Measurements from ENCODE around the gene FAAP20. TPM values are rescaled to one million over a fixed set of nuclear protein-coding genes. Genes with fewer than 3 reads are reported as not detected.

Gene FAAP20
- total and polyA plus RNA-seq, 3 donors from 2014 or later = 65.5 to 72.6 (median 72.0) TPM

- Histone ChIP-seq H3K4me1 (peaks cover 13% of the 10 kb centered on the region), H3K36me3 (ENCODE audit: low read depth, missing control alignments) (no peaks in the 10 kb centered on the region), H3K27ac (peak overlapping the region; percentile 74 to 78), H3K4me3 (peak overlapping the region in 1 of 2 donors; percentile 10), H3K9me3 (no peaks in the 10 kb centered on the region), H3K27me3 (no peaks in the 10 kb centered on the region)
- intact Hi-C loops (cut with DNase I; ENCODE audit: low total_unique reads) = loop anchor here (5.0 kb wide), 1 partner anchor 183 kb away; no protein-coding TSS in a partner anchor
- DNase-seq = peak; percentile 87
- TF ChIP-seq POLR2A (IDR thresholded peaks at IDR 0.05) (no peak), CTCF (IDR thresholded peaks at IDR 0.05) (no peak)
- 38 to 49% methylated on average over 17 to 24 of the region's 24 CpGs for WGBS, 2 donors
Observed at GRCh38 chr1:2199042-2199810, 4.7 kb upstream of the FAAP20 start.

- Histone ChIP-seq H3K27ac (peak overlapping the region; percentile 74 to 78), H3K4me3 (no peak overlapping the region), H3K4me1 (peaks cover 18% of the 10 kb centered on the region), H3K27me3 (no peaks in the 10 kb centered on the region), H3K9me3 (no peaks in the 10 kb centered on the region), H3K36me3 (ENCODE audit: low read depth, missing control alignments) (no peaks in the 10 kb centered on the region)
- intact Hi-C loops (cut with DNase I; ENCODE audit: low total_unique reads) = loop anchor here (5.0 kb wide), 1 partner anchor 184 kb away; no protein-coding TSS in a partner anchor
- DNase-seq = no peak
- WGBS, 2 donors = 79 to 86% methylated on average over 4 to 11 of the region's 11 CpGs
- TF ChIP-seq POLR2A (IDR thresholded peaks at IDR 0.05) = no peak
- no peak for TF ChIP-seq CTCF (IDR thresholded peaks at IDR 0.05)
Observed at GRCh38 chr1:2198571-2198970, 4.0 kb upstream of the FAAP20 start.

- no peaks in the 10 kb centered on the region for H3K27me3 ChIP-seq
- 90 to 91% methylated on average over 9 to 10 of the region's 10 CpGs for WGBS, 2 donors
- no peak for DNase-seq
- H3K9me3 ChIP-seq = no peaks in the 10 kb centered on the region
- intact Hi-C loops (cut with DNase I; ENCODE audit: low total_unique reads) = loop anchor here (5.0 kb wide), 1 partner anchor 185 kb away; no protein-coding TSS in a partner anchor
- no peak overlapping the region for H3K4me3 ChIP-seq
- peaks cover 24% of the 10 kb centered on the region for H3K4me1 ChIP-seq
- no peaks in the 10 kb centered on the region for H3K36me3 ChIP-seq (ENCODE audit: low read depth, missing control alignments)
- no peak for TF ChIP-seq POLR2A (IDR thresholded peaks at IDR 0.05)
- TF ChIP-seq CTCF (IDR thresholded peaks at IDR 0.05) = no peak
- no peak overlapping the region for H3K27ac ChIP-seq
Observed at GRCh38 chr1:2197707-2198165, 3.2 kb upstream of the FAAP20 start.

- peaks cover 29% of the 10 kb centered on the region for H3K4me1 ChIP-seq
Observed at GRCh38 chr1:2196901-2197638, 2.5 kb upstream of the FAAP20 start.

More at GRCh38 chr1:2196901-2197638, 2.5 kb upstream of the FAAP20 start:
- intact Hi-C loops (cut with DNase I; ENCODE audit: low total_unique reads) = loop anchor here (5.0 kb wide), 1 partner anchor 185 kb away; no protein-coding TSS in a partner anchor
- no peak for TF ChIP-seq POLR2A (IDR thresholded peaks at IDR 0.05)
- TF ChIP-seq CTCF (IDR thresholded peaks at IDR 0.05) = no peak
- Histone ChIP-seq H3K27ac (no peak overlapping the region), H3K36me3 (ENCODE audit: low read depth, missing control alignments) (no peaks in the 10 kb centered on the region), H3K27me3 (no peaks in the 10 kb centered on the region), H3K4me3 (no peak overlapping the region), H3K9me3 (no peaks in the 10 kb centered on the region)
- DNase-seq = no peak
- 92 to 96% methylated on average over 4 to 14 of the region's 17 CpGs for WGBS, 2 donors

Measured in testis (tissue), 3 donors.